Measurements from ENCODE around the gene SP100.

GRCh38 chr2:230434677-230435324 lies 18.8 kb downstream of the SP100 start:
- TF ChIP-seq CTCF (IDR thresholded peaks at IDR 0.05) (no peak), POLR2A (IDR thresholded peaks at IDR 0.05) (no peak), EP300 (IDR thresholded peaks at IDR 0.05) (no peak)
